GM13976 (cell line): ENCODE results near the gene DLST.

Experiments used
- DNase-seq: peaks from one replicate; pipeline ENCODE4 v3.0.0; 2012; ENCODE audit warnings: low spot score
- in situ Hi-C: fragments of 300-500 bp; cut with MboI; formaldehyde crosslinking; loops from one replicate; pipeline ENCODE4 v1.12.0; 2022; ENCODE audit warnings: low sequenced_read_pairs, mixed read lengths, inconsistent platforms; ENCODE audit not compliant: unreplicated experiment
- TF ChIP-seq, protein P1 (sequence below): IDR thresholded peaks from 2 replicates; pipeline ENCODE4 v1.5.1; 2012; ENCODE audit warnings: borderline replicate concordance, mild to moderate bottlenecking; ENCODE audit not compliant: insufficient read depth; ENCODE audit errors: extremely low read depth, missing control alignments, control extremely low read depth

Gene DLST

DNA sequence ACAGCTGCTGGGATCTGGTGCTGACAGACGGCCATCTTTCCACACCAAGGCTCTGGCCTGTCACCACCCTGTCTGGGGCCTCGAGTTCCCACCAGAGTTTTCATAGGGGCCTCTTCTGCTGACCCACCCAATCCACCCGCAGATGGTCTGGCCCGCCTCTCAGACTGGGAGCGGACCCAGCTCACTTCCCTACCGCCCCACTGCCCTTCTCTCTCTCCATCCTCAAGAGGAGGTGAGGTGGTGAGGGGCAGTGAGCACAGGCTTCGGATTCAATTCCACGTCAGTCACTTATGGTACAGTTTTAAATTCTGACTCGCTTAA lies 53.6 kb downstream of the DLST start:
- in situ Hi-C loops = no loop called here
- TF ChIP-seq, protein P1, sequence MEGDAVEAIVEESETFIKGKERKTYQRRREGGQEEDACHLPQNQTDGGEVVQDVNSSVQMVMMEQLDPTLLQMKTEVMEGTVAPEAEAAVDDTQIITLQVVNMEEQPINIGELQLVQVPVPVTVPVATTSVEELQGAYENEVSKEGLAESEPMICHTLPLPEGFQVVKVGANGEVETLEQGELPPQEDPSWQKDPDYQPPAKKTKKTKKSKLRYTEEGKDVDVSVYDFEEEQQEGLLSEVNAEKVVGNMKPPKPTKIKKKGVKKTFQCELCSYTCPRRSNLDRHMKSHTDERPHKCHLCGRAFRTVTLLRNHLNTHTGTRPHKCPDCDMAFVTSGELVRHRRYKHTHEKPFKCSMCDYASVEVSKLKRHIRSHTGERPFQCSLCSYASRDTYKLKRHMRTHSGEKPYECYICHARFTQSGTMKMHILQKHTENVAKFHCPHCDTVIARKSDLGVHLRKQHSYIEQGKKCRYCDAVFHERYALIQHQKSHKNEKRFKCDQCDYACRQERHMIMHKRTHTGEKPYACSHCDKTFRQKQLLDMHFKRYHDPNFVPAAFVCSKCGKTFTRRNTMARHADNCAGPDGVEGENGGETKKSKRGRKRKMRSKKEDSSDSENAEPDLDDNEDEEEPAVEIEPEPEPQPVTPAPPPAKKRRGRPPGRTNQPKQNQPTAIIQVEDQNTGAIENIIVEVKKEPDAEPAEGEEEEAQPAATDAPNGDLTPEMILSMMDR = no peak
- no peak for DNase-seq

GRCh38 chr14:74936151-74936550 lies 54.4 kb downstream of the DLST start:
- TF ChIP-seq, protein P1 = no peak
- in situ Hi-C loops = no loop called here
- no peak for DNase-seq

DNA sequence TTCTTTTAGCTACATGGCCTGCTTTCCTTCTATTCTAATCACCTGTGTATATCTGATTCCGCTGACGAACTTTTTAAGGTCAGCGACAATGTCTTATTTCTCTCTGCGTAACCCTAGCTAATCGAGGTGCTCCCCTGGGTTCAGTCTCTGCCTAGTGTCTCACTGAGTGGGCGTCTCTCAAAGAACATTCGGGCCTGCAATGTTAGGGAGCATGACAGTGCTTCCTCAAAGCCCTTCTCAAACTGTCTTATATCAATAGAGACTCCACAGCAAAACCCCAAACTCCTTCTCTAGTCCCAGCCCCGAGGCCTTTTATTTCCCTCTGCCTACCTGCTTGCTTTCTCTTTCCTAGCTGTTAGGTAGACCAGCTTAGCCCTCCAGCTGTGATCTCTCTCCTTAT lies 55.0 kb downstream of the DLST start:
- TF ChIP-seq, protein P1 = no peak
- no peak for DNase-seq
- in situ Hi-C loops = no loop called here

DNA sequence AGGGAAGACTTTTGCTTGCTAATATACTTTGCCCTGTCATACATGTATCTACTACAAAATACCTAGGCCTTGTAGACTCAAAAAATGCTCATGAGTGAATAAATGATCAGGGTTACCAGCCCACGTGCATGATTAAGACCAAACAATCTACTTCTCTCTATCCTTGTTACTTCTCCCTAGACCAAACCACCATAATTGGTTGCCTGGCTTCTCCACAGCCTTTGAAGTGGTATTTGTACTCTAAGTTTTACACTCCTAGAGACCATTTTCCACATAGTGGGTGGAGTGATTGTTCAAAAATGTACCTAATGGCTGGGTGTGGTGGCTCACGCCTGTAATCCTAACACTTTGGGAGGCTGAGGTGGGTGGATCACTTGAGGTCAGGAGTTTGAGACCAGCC lies 55.5 kb downstream of the DLST start:
- TF ChIP-seq, protein P1 = no peak
- in situ Hi-C loops = no loop called here
- no peak for DNase-seq

- TF ChIP-seq, protein P1 = no peak
- DNase-seq = no peak
- in situ Hi-C loops = no loop called here
Measured at GRCh38 chr14:74938531-74939495, 57.1 kb downstream of the DLST start.

DNA sequence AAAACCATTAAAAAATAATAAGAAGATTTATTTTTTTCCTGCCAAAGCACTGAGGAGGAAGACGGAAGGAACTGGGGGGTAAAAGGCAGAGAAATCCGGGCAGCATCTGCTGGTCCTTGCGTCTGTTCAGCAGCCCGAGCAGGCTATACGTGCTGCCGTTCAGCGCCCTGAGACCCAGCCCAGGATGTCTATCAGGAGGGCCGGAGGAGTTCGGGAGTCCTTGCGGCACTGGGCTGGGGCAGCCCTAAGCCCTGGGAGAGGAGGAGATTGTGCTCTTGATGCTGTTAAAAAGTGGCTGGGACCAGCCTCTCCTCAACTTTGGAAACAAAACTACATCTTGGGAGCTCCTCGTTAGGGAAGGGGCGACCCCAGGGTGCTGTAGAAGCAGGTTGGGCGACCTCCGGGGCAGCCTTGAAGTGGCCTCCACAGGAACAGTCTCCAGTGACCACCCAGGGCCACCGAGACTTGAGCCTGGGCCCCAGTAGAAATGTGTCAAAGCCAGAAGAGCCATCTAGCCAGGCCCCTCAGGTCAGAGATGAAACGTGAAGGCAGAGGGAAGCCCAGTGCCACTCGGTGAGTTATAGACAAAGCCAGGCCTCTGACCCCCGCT lies 59.3 kb downstream of the DLST start:
- in situ Hi-C loops = no loop called here
- no peak for DNase-seq
- TF ChIP-seq, protein P1 = no peak
